Thyroid gland (tissue), 4 donors: Measurements from ENCODE around the gene CACNG7.

Experiments
- POLR2A ChIP-seq, 2 donors: fragments of 450-650 bp; IDR thresholded peaks; one replicate each; pipeline ENCODE4 v1.6.1; 2017; ENCODE audit warnings: antibody characterized with exemption in 2 of 2, mild to moderate bottlenecking in 2 of 2, moderate library complexity in 1 of 2
- TF ChIP-seq, protein P1 (sequence below), 6 experiments: fragments of 200-600 bp in 3 of 6; fragments of 450-650 bp in 3 of 6; sonication (generic) in 3 of 6; IDR thresholded peaks; one replicate each; pipeline ENCODE4 v1.5.1; 2016 to 2019; ENCODE audit warnings: antibody characterized with exemption in 6 of 6, mild to moderate bottlenecking in 2 of 6, inconsistent platforms in 1 of 6, moderate library complexity in 1 of 6

DNA sequence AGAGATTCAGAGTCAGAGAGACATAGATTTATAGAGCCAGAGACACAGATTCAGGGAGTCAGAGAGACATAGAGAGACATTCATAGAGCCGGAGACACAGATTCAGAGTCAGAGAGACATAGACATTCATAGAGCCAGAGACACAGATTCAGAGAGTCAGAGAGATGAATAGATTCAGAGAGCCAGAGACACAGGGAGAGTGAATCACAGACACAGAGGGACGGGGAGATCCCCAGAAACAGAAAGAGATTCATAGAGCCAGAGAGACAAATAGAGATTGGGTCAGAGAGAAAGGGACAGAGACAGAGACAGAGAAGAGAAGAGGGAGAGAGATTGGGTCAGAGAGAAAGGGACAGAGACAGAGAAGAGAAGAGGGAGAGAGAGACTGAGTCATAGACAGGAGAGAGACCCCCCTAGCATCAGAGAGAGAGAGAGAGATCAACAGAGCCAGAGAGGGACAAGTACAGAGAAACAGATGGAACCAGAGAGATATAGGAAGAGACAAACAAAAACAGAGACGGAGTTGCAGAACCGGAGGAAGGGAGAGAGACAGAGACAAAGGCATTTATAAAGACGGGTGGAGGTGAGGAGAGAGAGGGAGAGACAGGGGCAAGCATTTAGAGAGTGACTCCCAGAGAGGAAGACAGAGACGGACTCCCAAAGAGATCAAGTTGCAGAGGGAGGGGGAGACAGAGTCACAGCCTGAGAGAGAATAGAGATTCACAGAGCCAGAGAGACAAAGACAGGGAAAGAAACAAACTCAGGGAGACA, 28.2 kb upstream of the CACNG7 start:
- TF ChIP-seq, protein P1, sequence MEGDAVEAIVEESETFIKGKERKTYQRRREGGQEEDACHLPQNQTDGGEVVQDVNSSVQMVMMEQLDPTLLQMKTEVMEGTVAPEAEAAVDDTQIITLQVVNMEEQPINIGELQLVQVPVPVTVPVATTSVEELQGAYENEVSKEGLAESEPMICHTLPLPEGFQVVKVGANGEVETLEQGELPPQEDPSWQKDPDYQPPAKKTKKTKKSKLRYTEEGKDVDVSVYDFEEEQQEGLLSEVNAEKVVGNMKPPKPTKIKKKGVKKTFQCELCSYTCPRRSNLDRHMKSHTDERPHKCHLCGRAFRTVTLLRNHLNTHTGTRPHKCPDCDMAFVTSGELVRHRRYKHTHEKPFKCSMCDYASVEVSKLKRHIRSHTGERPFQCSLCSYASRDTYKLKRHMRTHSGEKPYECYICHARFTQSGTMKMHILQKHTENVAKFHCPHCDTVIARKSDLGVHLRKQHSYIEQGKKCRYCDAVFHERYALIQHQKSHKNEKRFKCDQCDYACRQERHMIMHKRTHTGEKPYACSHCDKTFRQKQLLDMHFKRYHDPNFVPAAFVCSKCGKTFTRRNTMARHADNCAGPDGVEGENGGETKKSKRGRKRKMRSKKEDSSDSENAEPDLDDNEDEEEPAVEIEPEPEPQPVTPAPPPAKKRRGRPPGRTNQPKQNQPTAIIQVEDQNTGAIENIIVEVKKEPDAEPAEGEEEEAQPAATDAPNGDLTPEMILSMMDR (IDR thresholded peaks at IDR 0.05) = no peak
- TF ChIP-seq POLR2A (IDR thresholded peaks at IDR 0.05) = no peak
